Measurements from ENCODE around the gene NSUN2.

Gene NSUN2

GRCh38 chr5:6606884-6607558 lies 25.8 kb downstream of the NSUN2 start:
- no peak overlapping the region for H3K4me3 ChIP-seq (ENCODE audit: low read length)
- no peaks in the 10 kb centered on the region; the same call in 1 of the 2 replicates for H3K27me3 ChIP-seq (ENCODE audit: control insufficient read depth, insufficient read depth, low read length)
- peaks cover 50% of the 10 kb centered on the region for H3K36me3 ChIP-seq (ENCODE audit: control insufficient read depth, insufficient read depth, low read length)
- no peak overlapping the region for H3K27ac ChIP-seq (ENCODE audit: low read length)
- H3K4me1 ChIP-seq (ENCODE audit: control insufficient read depth, insufficient read depth, low read length) = no peaks in the 10 kb centered on the region
- 100% methylated on average over 1 of the region's 9 CpGs for WGBS (ENCODE audit: insufficient coverage, insufficient read length)
- no peak for DNase-seq (ENCODE audit: low read depth, low spot score)
- H3K9me3 ChIP-seq (ENCODE audit: control insufficient read depth, insufficient read depth, low read length) = no peaks in the 10 kb centered on the region

- H3K4me1 ChIP-seq (ENCODE audit: control insufficient read depth, insufficient read depth, low read length) = no peaks in the 10 kb centered on the region
- no CpG with 5 or more reads among the region's 12 CpGs for WGBS (ENCODE audit: insufficient coverage, insufficient read length)
- H3K4me3 ChIP-seq (ENCODE audit: low read length) = no peak overlapping the region
- no peak overlapping the region for H3K27ac ChIP-seq (ENCODE audit: low read length)
- peaks cover 42% of the 10 kb centered on the region for H3K36me3 ChIP-seq (ENCODE audit: control insufficient read depth, insufficient read depth, low read length)
- H3K27me3 ChIP-seq (ENCODE audit: control insufficient read depth, insufficient read depth, low read length) = no peaks in the 10 kb centered on the region; the same call in 1 of the 2 replicates
- no peak for DNase-seq (ENCODE audit: low read depth, low spot score)
- no peaks in the 10 kb centered on the region for H3K9me3 ChIP-seq (ENCODE audit: control insufficient read depth, insufficient read depth, low read length)
Observed at GRCh38 chr5:6604946-6605345, 27.9 kb downstream of the NSUN2 start.

DNA sequence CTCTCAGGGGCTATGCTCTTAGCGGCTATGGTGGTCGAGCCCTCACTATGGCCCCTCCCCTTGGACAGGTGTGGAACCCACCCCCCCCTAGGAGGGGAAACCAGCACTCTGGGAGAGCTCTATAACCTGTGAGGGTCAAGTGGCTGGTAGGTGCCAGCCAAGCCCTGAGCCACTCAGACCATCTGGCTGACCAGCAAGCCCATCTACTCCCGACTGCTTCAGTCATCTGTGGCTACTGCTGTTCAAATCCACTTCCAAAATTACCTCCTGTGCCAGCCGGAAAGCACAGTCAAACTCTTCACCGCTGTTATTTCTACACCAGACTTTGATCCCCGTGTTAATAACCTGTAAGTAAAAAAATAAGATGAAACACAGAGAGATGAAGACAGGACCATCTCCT lies 28.5 kb downstream of the NSUN2 start:
- Histone ChIP-seq H3K4me3 (ENCODE audit: low read length) (no peak overlapping the region), H3K9me3 (ENCODE audit: control insufficient read depth, insufficient read depth, low read length) (no peaks in the 10 kb centered on the region), H3K4me1 (ENCODE audit: control insufficient read depth, insufficient read depth, low read length) (no peaks in the 10 kb centered on the region), H3K36me3 (ENCODE audit: control insufficient read depth, insufficient read depth, low read length) (peaks cover 46% of the 10 kb centered on the region), H3K27me3 (ENCODE audit: control insufficient read depth, insufficient read depth, low read length) (no peaks in the 10 kb centered on the region; the same call in 1 of the 2 replicates), H3K27ac (ENCODE audit: low read length) (no peak overlapping the region)
- no CpG with 5 or more reads among the region's 6 CpGs for WGBS (ENCODE audit: insufficient coverage, insufficient read length)
- DNase-seq (ENCODE audit: low read depth, low spot score) = no peak

GRCh38 chr5:6603643-6604042 lies 29.2 kb downstream of the NSUN2 start:
- H3K4me1 ChIP-seq (ENCODE audit: control insufficient read depth, insufficient read depth, low read length) = no peaks in the 10 kb centered on the region
- no peak overlapping the region for H3K4me3 ChIP-seq (ENCODE audit: low read length)
- DNase-seq (ENCODE audit: low read depth, low spot score) = no peak
- peaks cover 46% of the 10 kb centered on the region for H3K36me3 ChIP-seq (ENCODE audit: control insufficient read depth, insufficient read depth, low read length)
- no peak overlapping the region for H3K27ac ChIP-seq (ENCODE audit: low read length)
- no CpG with 5 or more reads among the region's 5 CpGs for WGBS (ENCODE audit: insufficient coverage, insufficient read length)
- no peaks in the 10 kb centered on the region for H3K9me3 ChIP-seq (ENCODE audit: control insufficient read depth, insufficient read depth, low read length)
- H3K27me3 ChIP-seq (ENCODE audit: control insufficient read depth, insufficient read depth, low read length) = no peaks in the 10 kb centered on the region; the same call in 1 of the 2 replicates

- Histone ChIP-seq H3K4me1 (ENCODE audit: control insufficient read depth, insufficient read depth, low read length) (no peaks in the 10 kb centered on the region), H3K9me3 (ENCODE audit: control insufficient read depth, insufficient read depth, low read length) (no peaks in the 10 kb centered on the region), H3K27ac (ENCODE audit: low read length) (no peak overlapping the region), H3K27me3 (ENCODE audit: control insufficient read depth, insufficient read depth, low read length) (no peaks in the 10 kb centered on the region; the same call in 1 of the 2 replicates), H3K36me3 (ENCODE audit: control insufficient read depth, insufficient read depth, low read length) (peaks cover 41% of the 10 kb centered on the region), H3K4me3 (ENCODE audit: low read length) (no peak overlapping the region)
- no CpG with 5 or more reads among the region's 7 CpGs for WGBS (ENCODE audit: insufficient coverage, insufficient read length)
- no peak for DNase-seq (ENCODE audit: low read depth, low spot score)
Observed at GRCh38 chr5:6602441-6602840, 30.4 kb downstream of the NSUN2 start.

GRCh38 chr5:6601816-6602215 lies 31.0 kb downstream of the NSUN2 start:
- Histone ChIP-seq H3K27ac (ENCODE audit: low read length) (no peak overlapping the region), H3K27me3 (ENCODE audit: control insufficient read depth, insufficient read depth, low read length) (no peaks in the 10 kb centered on the region; the same call in 1 of the 2 replicates), H3K9me3 (ENCODE audit: control insufficient read depth, insufficient read depth, low read length) (no peaks in the 10 kb centered on the region), H3K36me3 (ENCODE audit: control insufficient read depth, insufficient read depth, low read length) (peaks cover 37% of the 10 kb centered on the region), H3K4me1 (ENCODE audit: control insufficient read depth, insufficient read depth, low read length) (no peaks in the 10 kb centered on the region), H3K4me3 (ENCODE audit: low read length) (no peak overlapping the region)
- WGBS (ENCODE audit: insufficient coverage, insufficient read length) = no CpG with 5 or more reads among the region's 11 CpGs
- no peak for DNase-seq (ENCODE audit: low read depth, low spot score)

DNA sequence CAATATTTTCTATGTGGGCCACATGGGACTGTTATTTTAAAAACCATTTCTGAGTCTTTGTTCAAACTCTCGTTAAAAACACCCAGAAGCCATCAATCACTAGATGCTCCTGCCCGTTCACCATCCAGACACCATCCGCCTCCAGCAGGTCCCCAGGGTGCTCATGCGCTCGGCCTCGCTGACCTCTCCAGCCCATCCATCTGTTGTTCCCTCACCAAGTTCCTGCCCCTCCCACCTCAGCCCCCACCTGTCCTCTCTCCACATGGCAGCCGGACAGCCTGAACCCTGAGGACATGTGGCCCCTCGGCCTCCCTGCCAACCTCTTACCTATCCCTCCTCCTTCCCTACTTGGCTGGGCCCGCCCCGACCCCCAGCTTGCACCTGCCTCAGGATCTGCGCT lies 31.6 kb downstream of the NSUN2 start:
- Histone ChIP-seq H3K4me3 (ENCODE audit: low read length) (no peak overlapping the region), H3K9me3 (ENCODE audit: control insufficient read depth, insufficient read depth, low read length) (no peaks in the 10 kb centered on the region), H3K36me3 (ENCODE audit: control insufficient read depth, insufficient read depth, low read length) (peaks cover 36% of the 10 kb centered on the region), H3K27me3 (ENCODE audit: control insufficient read depth, insufficient read depth, low read length) (no peaks in the 10 kb centered on the region; the same call in 1 of the 2 replicates), H3K27ac (ENCODE audit: low read length) (no peak overlapping the region), H3K4me1 (ENCODE audit: control insufficient read depth, insufficient read depth, low read length) (no peaks in the 10 kb centered on the region)
- no CpG with 5 or more reads among the region's 11 CpGs for WGBS (ENCODE audit: insufficient coverage, insufficient read length)
- no peak for DNase-seq (ENCODE audit: low read depth, low spot score)

GRCh38 chr5:6599739-6600138 lies 33.1 kb downstream of the NSUN2 start:
- no peak for DNase-seq (ENCODE audit: low read depth, low spot score)
- Histone ChIP-seq H3K9me3 (ENCODE audit: control insufficient read depth, insufficient read depth, low read length) (no peaks in the 10 kb centered on the region), H3K4me3 (ENCODE audit: low read length) (no peak overlapping the region), H3K36me3 (ENCODE audit: control insufficient read depth, insufficient read depth, low read length) (peaks cover 32% of the 10 kb centered on the region), H3K27me3 (ENCODE audit: control insufficient read depth, insufficient read depth, low read length) (no peaks in the 10 kb centered on the region; the same call in 1 of the 2 replicates), H3K4me1 (ENCODE audit: control insufficient read depth, insufficient read depth, low read length) (no peaks in the 10 kb centered on the region), H3K27ac (ENCODE audit: low read length) (no peak overlapping the region)
- no CpG with 5 or more reads among the region's 8 CpGs for WGBS (ENCODE audit: insufficient coverage, insufficient read length)

GRCh38 chr5:6598351-6598900 lies 34.4 kb downstream of the NSUN2 start:
- no peak for DNase-seq (ENCODE audit: low read depth, low spot score)
- H3K4me3 ChIP-seq (ENCODE audit: low read length) = no peak overlapping the region
- no peaks in the 10 kb centered on the region for H3K9me3 ChIP-seq (ENCODE audit: control insufficient read depth, insufficient read depth, low read length)
- WGBS (ENCODE audit: insufficient coverage, insufficient read length) = no CpG with 5 or more reads among the region's 14 CpGs
- H3K27ac ChIP-seq (ENCODE audit: low read length) = no peak overlapping the region
- H3K36me3 ChIP-seq (ENCODE audit: control insufficient read depth, insufficient read depth, low read length) = peaks cover 21% of the 10 kb centered on the region
- no peaks in the 10 kb centered on the region for H3K4me1 ChIP-seq (ENCODE audit: control insufficient read depth, insufficient read depth, low read length)
- H3K27me3 ChIP-seq (ENCODE audit: control insufficient read depth, insufficient read depth, low read length) = no peaks in the 10 kb centered on the region

GRCh38 chr5:6597557-6597956 lies 35.3 kb downstream of the NSUN2 start:
- no peak for DNase-seq (ENCODE audit: low read depth, low spot score)
- Histone ChIP-seq H3K36me3 (ENCODE audit: control insufficient read depth, insufficient read depth, low read length) (peaks cover 21% of the 10 kb centered on the region), H3K27ac (ENCODE audit: low read length) (no peak overlapping the region), H3K9me3 (ENCODE audit: control insufficient read depth, insufficient read depth, low read length) (no peaks in the 10 kb centered on the region), H3K27me3 (ENCODE audit: control insufficient read depth, insufficient read depth, low read length) (no peaks in the 10 kb centered on the region), H3K4me1 (ENCODE audit: control insufficient read depth, insufficient read depth, low read length) (no peaks in the 10 kb centered on the region), H3K4me3 (ENCODE audit: low read length) (no peak overlapping the region)
- WGBS (ENCODE audit: insufficient coverage, insufficient read length) = no CpG with 5 or more reads among the region's 6 CpGs

- no peaks in the 10 kb centered on the region for H3K9me3 ChIP-seq (ENCODE audit: control insufficient read depth, insufficient read depth, low read length)
- WGBS (ENCODE audit: insufficient coverage, insufficient read length) = no CpG with 5 or more reads among the region's 5 CpGs
- H3K27me3 ChIP-seq (ENCODE audit: control insufficient read depth, insufficient read depth, low read length) = no peaks in the 10 kb centered on the region
- H3K4me3 ChIP-seq (ENCODE audit: low read length) = no peak overlapping the region
- H3K27ac ChIP-seq (ENCODE audit: low read length) = no peak overlapping the region
- no peaks in the 10 kb centered on the region for H3K4me1 ChIP-seq (ENCODE audit: control insufficient read depth, insufficient read depth, low read length)
- peaks cover 11% of the 10 kb centered on the region; the same call in 1 of the 2 replicates for H3K36me3 ChIP-seq (ENCODE audit: control insufficient read depth, insufficient read depth, low read length)
- no peak for DNase-seq (ENCODE audit: low read depth, low spot score)
Observed at GRCh38 chr5:6596388-6596787, 36.5 kb downstream of the NSUN2 start.

Data from iPS DF 6.9 (cell line).